Activated CD8-positive, alpha-beta memory T cell treated with anti-CD3 and anti-CD28 coated beads, Interleukin-2, amount 10 ng/mL, durations not matched to agents 7 days and 5 days (primary cell): ENCODE measurements around the gene ZNF335. TPM values are rescaled to one million over a fixed set of nuclear protein-coding genes. Genes with fewer than 3 reads are reported as not detected.
A peak's percentile ranks its signal among the peaks of the same experiment; 100 is the strongest.
"Not testable (repeated sequence)": the region's sequence is repeated elsewhere in the genome, so short reads cannot be mapped to it uniquely, and the experiment has no call there.

ENCODE experiments used
- ATAC-seq: fragments of 150-1000 bp; cut with Tn5 transposase; one replicate; pipeline ENCODE4 v1.10.0; 2021; ENCODE audit warnings: moderate library complexity
- CTCF ChIA-PET: fragments of 350-600 bp; sonication (Branson Sonifier 250); formaldehyde crosslinking; loops from one replicate; lab custom pipeline; 2021; ENCODE audit warnings: antibody characterized with exemption; lab: Charles Lee
- DNase-seq: peaks from one replicate; pipeline ENCODE4 v3.0.0-alpha.2; 2020
- H3K27ac Mint-ChIP-seq: one replicate; pipeline ENCODE4 v1.8.0; 2021; ENCODE audit warnings: mild to moderate bottlenecking, mixed read lengths
- H3K27me3 Mint-ChIP-seq: one replicate; pipeline ENCODE4 v1.8.0; 2021; ENCODE audit warnings: mixed read lengths
- H3K36me3 Mint-ChIP-seq: one replicate; pipeline ENCODE4 v1.8.0; 2021; ENCODE audit warnings: mild to moderate bottlenecking, mixed read lengths
- H3K4me1 Mint-ChIP-seq: one replicate; pipeline ENCODE4 v1.8.0; 2021; ENCODE audit warnings: mixed read lengths
- H3K4me3 Mint-ChIP-seq: one replicate; pipeline ENCODE4 v1.8.0; 2021; ENCODE audit warnings: mild to moderate bottlenecking, moderate library complexity, mixed read lengths
- H3K9me3 Mint-ChIP-seq: one replicate; pipeline ENCODE4 v1.8.0; 2022; ENCODE audit warnings: low read depth, mixed read lengths
- total RNA-seq, 2 experiments: library from RNA; stranded (reverse); gene quantifications; one replicate each; pipeline ENCODE4 v1.2.3, GENCODE V29; 2021

ZNF335 gene
- total RNA-seq, 2 experiments from 2014 or later, result 39.4 to 40.6 TPM

DNA sequence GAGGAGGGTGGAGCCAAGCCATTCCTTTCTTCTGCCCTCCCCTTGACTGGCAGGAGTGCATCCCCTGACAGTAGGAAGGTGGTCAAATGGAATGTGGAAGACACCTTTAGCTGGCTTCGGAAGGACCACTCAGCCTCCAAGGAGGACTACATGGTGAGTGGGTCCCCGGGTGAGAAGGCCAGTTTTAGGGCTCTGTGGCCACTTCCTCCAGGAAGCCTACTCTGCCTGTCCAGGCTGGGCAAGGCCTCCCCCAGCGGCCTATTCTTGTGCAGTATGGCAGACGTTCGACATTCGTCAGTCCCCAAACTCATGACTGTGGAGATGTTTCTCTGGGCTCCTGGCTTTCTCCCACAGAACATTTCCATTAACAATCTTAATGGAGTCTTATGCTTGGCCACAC lies 28.4 kb downstream of the ZNF335 start:
- peaks cover 41% of the 10 kb centered on the region for H3K4me1 Mint-ChIP-seq
- DNase-seq (no peak), ATAC-seq (no peak)
- H3K4me3 Mint-ChIP-seq, result no peak overlapping the region
- peaks cover 43% of the 10 kb centered on the region for H3K36me3 Mint-ChIP-seq
- H3K27ac Mint-ChIP-seq, result peak overlapping the region; percentile 77
- CTCF ChIA-PET, result interaction anchor here (1.2 to 3.1 kb wide), 5 partner anchors 10 to 144 kb away, joined by 3 to 16 read pairs (median 3); partner anchors contain the start of genes PCIF1 and ZNF335
- no peaks in the 10 kb centered on the region for H3K27me3 Mint-ChIP-seq
- H3K9me3 Mint-ChIP-seq, result no peaks in the 10 kb centered on the region

DNA sequence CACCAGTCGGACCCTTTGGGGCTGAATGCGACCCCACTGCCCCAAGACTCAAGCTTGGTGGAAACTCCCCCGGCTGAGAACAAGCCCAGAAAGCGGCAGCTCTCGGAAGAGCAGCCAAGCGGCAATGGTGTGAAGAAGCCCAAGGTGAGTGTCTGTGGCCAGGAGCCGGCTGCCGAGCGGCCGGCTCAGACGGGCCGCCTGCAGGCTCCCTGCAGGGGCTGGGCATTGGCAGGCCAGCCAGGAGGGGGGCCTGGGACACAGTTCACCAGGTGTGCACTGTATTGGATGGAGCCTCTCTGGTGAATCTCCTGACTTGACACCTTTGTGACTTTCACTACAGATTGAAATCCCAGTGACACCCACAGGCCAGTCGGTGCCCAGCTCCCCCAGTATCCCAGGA lies 31.5 kb downstream of the ZNF335 start:
- Mint-ChIP-seq H3K27ac (no peak overlapping the region), H3K4me1 (peaks cover 46% of the 10 kb centered on the region), H3K9me3 (no peaks in the 10 kb centered on the region), H3K4me3 (no peak overlapping the region), H3K36me3 (peaks cover 44% of the 10 kb centered on the region), H3K27me3 (no peaks in the 10 kb centered on the region)
- ATAC-seq, result no peak
- CTCF ChIA-PET, result interaction anchor here (9.2 kb wide), 1 partner anchor 27 kb away, joined by 114 read pairs; the partner anchor contains the start of gene ZNF335
- no peak for DNase-seq

DNA sequence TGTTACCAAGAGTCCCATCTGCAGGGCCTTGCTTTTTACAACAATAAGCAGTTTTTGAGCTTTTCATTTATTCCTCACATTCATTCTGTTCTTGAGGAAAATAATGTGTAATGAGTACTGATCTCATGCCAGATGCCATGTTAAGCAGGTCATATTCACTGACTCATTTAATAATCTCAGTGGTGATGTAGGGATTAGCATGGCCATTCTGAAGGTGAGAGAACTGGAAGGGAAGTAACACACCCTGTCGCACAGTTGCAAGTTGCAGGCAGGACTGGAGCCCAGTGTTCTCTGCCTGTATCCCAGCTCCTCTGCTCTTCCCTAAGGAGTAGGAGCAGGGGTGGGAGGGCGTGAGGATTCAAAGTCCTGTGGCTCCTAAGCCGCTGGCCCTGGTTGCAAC lies 31.9 kb downstream of the ZNF335 start:
- Mint-ChIP-seq H3K36me3 (peaks cover 40% of the 10 kb centered on the region), H3K9me3 (no peaks in the 10 kb centered on the region), H3K27me3 (no peaks in the 10 kb centered on the region), H3K27ac (no peak overlapping the region), H3K4me3 (no peak overlapping the region), H3K4me1 (peaks cover 46% of the 10 kb centered on the region)
- no peak for DNase-seq
- CTCF ChIA-PET, result interaction anchor here (9.2 kb wide), 1 partner anchor 28 kb away, joined by 114 read pairs; the partner anchor contains the start of gene ZNF335
- ATAC-seq, result no peak

DNA sequence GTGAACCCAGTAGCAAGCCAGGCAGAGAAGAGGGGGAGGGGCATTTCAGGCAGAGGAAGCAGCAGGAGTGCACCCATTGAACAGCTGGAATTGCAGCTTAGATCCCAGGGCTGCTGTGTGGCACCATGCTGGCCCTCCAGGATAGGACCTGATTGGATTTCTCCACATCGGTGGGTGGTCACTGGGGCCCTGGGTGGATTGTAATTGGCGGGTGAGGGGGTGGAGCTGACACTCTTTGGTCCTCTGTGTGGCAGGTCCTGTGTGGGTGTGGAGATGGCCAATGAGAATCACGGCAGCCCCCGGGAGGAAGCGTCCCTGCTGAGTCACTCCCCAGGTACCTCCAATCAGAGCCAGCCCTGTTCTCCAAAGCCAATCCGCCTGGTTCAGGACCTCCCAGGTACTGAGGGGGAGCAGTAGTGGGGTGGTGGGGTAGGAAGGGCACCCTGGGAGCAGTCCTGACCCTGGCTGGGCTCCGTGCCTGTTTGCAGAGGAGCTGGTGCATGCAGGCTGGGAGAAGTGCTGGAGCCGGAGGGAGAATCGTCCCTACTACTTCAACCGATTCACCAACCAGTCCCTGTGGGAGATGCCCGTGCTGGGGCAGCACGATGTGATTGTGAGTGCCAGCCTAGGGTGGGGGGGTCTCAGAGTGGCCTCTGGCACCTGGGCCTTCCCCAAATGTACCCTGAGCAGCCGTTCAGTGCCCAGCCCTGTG lies 33.1 kb downstream of the ZNF335 start:
- ATAC-seq, result no peak
- CTCF ChIA-PET, result interaction anchor here (1.2 to 9.2 kb wide), 3 partner anchors 11 to 140 kb away, joined by 3 to 114 read pairs (median 3); partner anchors contain the start of gene ZNF335
- Mint-ChIP-seq H3K27ac (no peak overlapping the region), H3K4me1 (peaks cover 35% of the 10 kb centered on the region), H3K36me3 (peaks cover 29% of the 10 kb centered on the region), H3K9me3 (no peaks in the 10 kb centered on the region), H3K27me3 (no peaks in the 10 kb centered on the region), H3K4me3 (no peak overlapping the region)
- DNase-seq, result no peak

DNA sequence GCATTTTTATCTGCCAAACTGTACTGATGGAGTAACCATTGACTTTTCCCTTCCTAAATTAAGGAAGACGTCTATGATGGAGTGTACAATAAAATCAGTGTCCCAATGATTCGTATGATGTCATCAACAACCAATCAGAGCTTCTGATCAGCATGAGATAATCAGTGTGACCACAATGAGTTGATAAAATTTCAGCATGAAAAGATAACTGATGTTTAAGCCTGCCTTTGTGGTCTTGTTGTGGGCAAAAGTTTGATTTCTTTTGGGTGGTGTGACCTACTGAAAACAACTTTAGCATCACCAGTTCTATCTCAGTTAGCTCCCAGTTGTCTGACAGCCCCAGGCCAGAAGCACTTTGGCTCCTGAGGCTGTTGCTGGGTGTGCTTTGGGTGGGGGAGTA lies 34.2 kb downstream of the ZNF335 start:
- Mint-ChIP-seq H3K4me3 (no peak overlapping the region), H3K27ac (peak overlapping the region; percentile 71), H3K36me3 (peaks cover 21% of the 10 kb centered on the region), H3K4me1 (peaks cover 35% of the 10 kb centered on the region), H3K27me3 (no peaks in the 10 kb centered on the region), H3K9me3 (no peaks in the 10 kb centered on the region)
- ATAC-seq, result no peak
- CTCF ChIA-PET, result interaction anchor here (1.1 to 9.2 kb wide), 5 partner anchors 9 to 114 kb away, joined by 3 to 114 read pairs (median 3); partner anchors contain the start of gene ZNF335
- DNase-seq, result no peak

DNA sequence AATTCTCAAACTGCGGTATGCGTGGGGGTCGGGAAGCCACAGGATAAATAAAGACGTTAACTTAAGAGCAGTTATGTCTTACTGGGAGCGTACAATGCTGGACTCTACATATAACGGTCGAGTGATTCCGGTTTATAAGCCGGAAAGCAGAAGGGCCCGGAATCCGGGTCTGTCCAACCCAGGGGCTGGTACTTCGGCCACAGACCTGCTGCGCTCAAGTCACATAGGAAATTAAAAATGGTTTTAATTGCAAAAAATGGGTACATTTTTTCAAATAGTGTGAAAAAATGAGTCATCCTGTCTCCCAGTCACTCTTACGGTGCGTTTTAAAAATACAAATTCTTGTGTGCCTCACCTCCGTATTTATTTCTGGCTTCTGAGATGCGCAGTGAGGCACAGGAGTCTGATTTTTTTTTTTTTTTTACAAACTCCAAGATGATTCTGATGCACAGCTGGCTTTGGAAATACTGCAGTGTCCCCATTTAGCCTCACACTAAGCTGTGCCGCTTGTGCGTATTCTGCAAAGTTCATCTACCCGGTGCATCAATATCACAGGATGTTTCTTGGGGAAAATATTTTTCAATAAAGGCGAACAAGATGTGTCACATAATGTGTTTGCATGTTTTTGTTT lies 36.5 kb downstream of the ZNF335 start:
- peak; percentile 13 for ATAC-seq
- CTCF ChIA-PET, result interaction anchor here (0.6 to 9.2 kb wide), 8 partner anchors 11 to 145 kb away, joined by 3 to 114 read pairs (median 4); partner anchors contain the start of genes CTSA, NEURL2 and ZNF335
- H3K27ac Mint-ChIP-seq, result peak overlapping the region; percentile 88
- H3K4me3 Mint-ChIP-seq, result peak overlapping the region; percentile 96
- no peak for DNase-seq
- peaks cover 35% of the 10 kb centered on the region for H3K4me1 Mint-ChIP-seq
- H3K36me3 Mint-ChIP-seq, result peaks cover 20% of the 10 kb centered on the region
- no peaks in the 10 kb centered on the region for H3K27me3 Mint-ChIP-seq
- H3K9me3 Mint-ChIP-seq, result no peaks in the 10 kb centered on the region

DNA sequence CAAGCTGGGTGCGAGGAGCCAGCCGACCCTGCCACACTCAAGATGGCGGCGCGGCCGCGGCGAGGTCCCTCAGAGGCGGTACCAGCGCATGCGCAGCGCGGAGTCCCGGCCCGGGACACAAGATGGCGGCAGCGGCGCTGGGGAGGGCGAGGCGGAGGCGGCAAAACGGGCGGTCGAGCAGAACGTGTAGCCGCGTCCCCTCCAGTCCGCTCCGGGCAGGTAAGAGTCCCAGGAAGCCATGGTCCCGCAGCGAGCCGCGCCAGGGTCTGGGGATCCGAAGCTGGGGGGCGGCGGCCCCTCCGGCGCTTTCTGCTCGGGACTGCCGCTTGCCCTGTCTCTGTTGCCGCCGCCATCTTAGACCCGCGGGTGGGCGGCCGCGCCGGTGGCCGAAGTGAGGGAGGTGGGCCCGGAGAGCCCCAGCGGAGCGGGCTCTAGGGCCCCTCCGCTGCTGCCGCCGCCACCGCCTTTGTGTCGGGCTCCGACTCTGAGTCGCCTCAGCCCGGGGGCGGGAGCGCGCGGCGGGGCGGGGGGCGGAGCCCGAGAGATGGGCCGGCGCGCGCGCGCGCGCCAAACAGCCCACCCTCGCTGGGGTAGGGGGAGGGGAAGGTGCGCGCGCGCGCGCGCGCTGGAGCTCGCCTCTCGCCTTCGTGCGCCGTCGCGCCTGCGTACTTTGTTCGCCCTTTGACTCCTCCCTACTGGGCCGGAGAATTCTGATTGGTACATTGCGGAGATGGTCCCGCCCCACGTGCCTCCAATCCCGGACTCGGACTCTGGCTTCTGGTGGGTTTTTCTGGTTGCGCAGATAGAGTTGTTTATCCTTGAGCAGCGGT lies 37.2 kb downstream of the ZNF335 start, which contains the start of gene PCIF1:
PCIF1 (plus strand) TSS at position 98 of the 830 bp plus-strand sequence. CDS start 4,317 bp downstream, outside the sequence.
- Mint-ChIP-seq H3K27ac (peak within 1 kb of the TSS; percentile 98), H3K27me3 (no peaks in the 10 kb centered on the region), H3K9me3 (no peaks in the 10 kb centered on the region), H3K36me3 (peaks cover 20% of the 10 kb centered on the region), H3K4me1 (peaks cover 35% of the 10 kb centered on the region), H3K4me3 (peak within 1 kb of the TSS; percentile 96)
- CTCF ChIA-PET, result interaction anchor here (0.8 to 9.2 kb wide), 14 partner anchors 10 to 136 kb away, joined by 3 to 114 read pairs (median 5); partner anchors contain the start of genes CTSA, NEURL2, UBE2C and ZNF335
- DNase-seq (peak; percentile 98), ATAC-seq (peak; percentile 86)

DNA sequence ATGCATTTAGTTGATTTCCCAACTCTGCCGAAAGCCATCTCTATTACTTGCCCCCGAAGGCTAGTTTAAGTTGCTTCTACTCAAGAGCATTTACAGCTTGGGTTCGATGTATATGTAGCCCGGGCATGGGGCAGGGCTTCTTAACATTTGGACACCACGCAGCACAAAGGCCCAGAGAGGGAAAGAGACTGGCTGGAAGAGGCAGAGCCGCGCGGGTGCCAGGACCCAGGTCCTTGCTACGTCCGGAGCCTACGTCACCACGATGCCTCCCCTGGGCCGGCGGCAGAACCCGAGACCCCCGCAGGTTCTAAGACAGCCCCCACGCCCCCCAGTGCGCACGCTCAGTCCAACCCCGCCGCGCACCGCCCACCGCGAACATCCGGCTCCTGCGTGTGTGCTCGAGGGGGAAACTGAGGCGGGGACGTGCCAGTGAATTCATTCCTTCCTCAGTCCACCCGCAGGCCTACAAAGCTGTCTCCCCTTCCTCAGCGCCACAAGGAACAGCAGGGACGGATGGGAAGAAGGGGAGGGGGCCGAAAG lies 37.9 kb downstream of the ZNF335 start:
- H3K27ac Mint-ChIP-seq, result peak overlapping the region; percentile 98
- no peak for DNase-seq
- H3K27me3 Mint-ChIP-seq, result no peaks in the 10 kb centered on the region
- H3K9me3 Mint-ChIP-seq, result no peaks in the 10 kb centered on the region
- H3K4me3 Mint-ChIP-seq, result peak overlapping the region; percentile 96
- H3K36me3 Mint-ChIP-seq, result peaks cover 15% of the 10 kb centered on the region
- peak; percentile 28 for ATAC-seq
- peaks cover 31% of the 10 kb centered on the region for H3K4me1 Mint-ChIP-seq
- CTCF ChIA-PET, result interaction anchor here (0.7 to 9.2 kb wide), 22 partner anchors 8 to 134 kb away, joined by 3 to 114 read pairs (median 5); partner anchors contain the start of genes CTSA, NEURL2, UBE2C and ZNF335

DNA sequence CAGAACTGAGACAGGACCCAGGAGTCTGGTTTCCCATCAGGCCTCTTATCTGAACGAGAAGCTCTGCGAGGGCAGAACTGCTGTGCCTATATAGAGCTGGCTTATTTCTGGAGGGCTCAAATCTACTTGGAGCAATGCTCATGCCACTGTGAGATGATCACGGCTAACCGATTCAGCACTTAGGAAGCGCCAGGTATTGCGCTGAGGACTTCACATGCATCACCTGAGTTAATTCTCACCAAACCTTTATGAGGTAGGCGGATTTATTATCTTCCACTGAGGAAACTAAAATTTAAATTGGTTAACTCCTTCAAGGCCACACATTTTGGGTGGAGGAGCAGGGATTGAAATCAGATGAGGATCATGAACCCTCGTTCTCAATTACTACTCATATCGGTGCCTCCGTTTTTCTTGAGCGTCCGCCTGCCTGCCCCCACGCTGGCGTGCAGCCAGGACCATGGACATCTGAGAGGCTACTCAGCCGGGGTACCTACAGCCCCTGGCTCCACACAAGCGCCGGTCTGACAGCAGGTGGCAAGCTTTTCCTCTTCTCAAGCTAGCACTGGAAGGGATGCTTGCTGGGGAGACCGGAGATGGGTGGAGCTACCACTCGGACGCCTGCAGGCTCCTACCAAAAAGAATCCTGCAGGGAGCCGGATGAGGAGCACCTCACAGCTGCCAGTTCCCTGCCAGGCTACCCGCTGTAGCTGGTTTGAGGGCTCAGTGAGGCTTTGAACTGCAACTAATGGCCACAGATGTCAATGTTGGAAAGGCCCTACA lies 38.5 kb downstream of the ZNF335 start:
- ATAC-seq (peak; percentile 28), DNase-seq (peak; percentile 84)
- CTCF ChIA-PET, result interaction anchor here (0.5 to 9.2 kb wide), 21 partner anchors 9 to 134 kb away, joined by 3 to 114 read pairs (median 5); partner anchors contain the start of genes CTSA, NEURL2 and ZNF335
- Mint-ChIP-seq H3K36me3 (peaks cover 12% of the 10 kb centered on the region), H3K27me3 (no peaks in the 10 kb centered on the region), H3K4me3 (peak overlapping the region; percentile 96), H3K27ac (peak overlapping the region; percentile 98), H3K9me3 (no peaks in the 10 kb centered on the region), H3K4me1 (peaks cover 30% of the 10 kb centered on the region)

DNA sequence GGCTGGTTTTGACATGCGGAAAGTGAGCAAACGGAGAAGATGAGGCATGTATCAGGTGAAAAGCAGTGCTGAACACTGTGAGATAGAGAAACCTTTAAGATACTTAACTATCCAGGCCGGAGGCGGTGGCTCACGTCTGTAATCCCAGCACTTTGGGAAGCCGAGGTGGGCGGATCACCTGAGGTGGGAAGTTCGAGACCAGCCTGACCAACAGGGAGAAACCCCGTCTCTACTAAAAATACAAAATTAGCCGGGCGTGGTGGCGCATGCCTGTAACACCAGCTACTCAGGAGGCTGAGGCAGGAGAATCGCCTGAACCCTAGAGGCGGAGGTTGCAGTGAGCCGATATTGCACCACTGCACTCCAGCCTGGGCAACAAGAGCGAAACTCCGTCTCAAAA lies 40.3 kb downstream of the ZNF335 start:
- H3K4me3 Mint-ChIP-seq, DNase-seq, H3K36me3 Mint-ChIP-seq, ATAC-seq, H3K27ac Mint-ChIP-seq, H3K27me3 Mint-ChIP-seq, H3K9me3 Mint-ChIP-seq: not testable (repeated sequence)
- peaks cover 14% of the 10 kb centered on the region for H3K4me1 Mint-ChIP-seq
- CTCF ChIA-PET, result interaction anchor here (1.0 to 1.5 kb wide), 2 partner anchors 39 to 133 kb away, joined by 4 to 5 read pairs; no protein-coding TSS in a partner anchor

DNA sequence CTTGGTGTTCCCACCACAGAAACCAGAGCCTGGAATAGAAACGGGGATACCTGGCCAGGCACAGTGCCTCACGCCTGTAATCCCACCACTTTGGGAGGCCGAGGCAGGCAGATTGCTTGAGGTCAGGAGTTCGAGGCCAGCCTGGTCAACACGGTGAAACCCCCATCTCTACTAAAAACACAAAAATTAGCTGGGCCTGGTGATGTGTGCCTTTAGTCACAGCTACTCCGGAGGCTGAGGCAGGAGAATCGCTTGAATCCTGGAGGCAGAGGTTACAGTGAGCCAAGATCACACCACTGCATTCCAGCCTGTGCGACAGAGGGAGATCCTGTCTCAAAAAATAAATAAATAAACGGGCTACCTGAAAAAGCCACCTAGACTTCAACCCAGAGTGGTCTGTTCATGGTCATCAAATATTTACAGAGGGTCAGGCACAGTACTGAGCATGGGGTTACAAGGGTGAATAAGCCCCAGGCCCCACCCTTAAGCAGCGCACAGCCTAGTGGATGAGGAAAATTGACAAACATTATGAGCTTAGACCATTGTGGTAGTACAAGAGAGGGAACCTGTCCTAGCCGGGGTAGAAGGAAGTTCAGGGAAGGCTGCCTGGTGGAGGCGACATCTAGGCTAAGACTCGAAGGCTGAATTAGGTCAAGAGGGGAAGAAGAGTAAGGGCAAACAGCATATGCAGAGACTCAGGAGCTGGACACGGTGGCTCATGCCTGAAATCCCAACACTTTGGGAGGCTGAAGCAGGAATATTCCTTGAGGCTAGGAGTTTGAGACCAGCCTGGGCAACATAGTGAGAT lies 44.7 kb downstream of the ZNF335 start:
- no peaks in the 10 kb centered on the region for H3K9me3 Mint-ChIP-seq
- H3K4me1 Mint-ChIP-seq, result no peaks in the 10 kb centered on the region
- ATAC-seq (no peak), DNase-seq (no peak)
- CTCF ChIA-PET, result interaction anchor here (0.7 to 1.2 kb wide), 2 partner anchors 60 to 1357 kb away, joined by 3 read pairs; no protein-coding TSS in a partner anchor
- no peak overlapping the region for H3K27ac Mint-ChIP-seq
- H3K27me3 Mint-ChIP-seq, result peaks cover 3% of the 10 kb centered on the region
- no peaks in the 10 kb centered on the region for H3K36me3 Mint-ChIP-seq
- no peak overlapping the region for H3K4me3 Mint-ChIP-seq
